GM15510 (cell line): ENCODE data around the gene LCAT.

Experiments
- POLR2A ChIP-seq: IDR thresholded peaks from 3 replicates; pipeline ENCODE4 v1.6.1; 2011; ENCODE audit warnings: borderline replicate concordance; ENCODE audit not compliant: insufficient read length; ENCODE audit errors: extremely low read depth

The LCAT gene

GRCh38 chr16:67917140-67917851, 26.6 kb downstream of the LCAT start:
- TF ChIP-seq POLR2A, result no peak

GRCh38 chr16:67915831-67916723, 27.8 kb downstream of the LCAT start:
- TF ChIP-seq POLR2A, result no peak

- no peak for TF ChIP-seq POLR2A
Observed at GRCh38 chr16:67914758-67915495, 29.0 kb downstream of the LCAT start.

GRCh38 chr16:67910158-67910557, 33.8 kb downstream of the LCAT start:
- TF ChIP-seq POLR2A, result no peak

DNA sequence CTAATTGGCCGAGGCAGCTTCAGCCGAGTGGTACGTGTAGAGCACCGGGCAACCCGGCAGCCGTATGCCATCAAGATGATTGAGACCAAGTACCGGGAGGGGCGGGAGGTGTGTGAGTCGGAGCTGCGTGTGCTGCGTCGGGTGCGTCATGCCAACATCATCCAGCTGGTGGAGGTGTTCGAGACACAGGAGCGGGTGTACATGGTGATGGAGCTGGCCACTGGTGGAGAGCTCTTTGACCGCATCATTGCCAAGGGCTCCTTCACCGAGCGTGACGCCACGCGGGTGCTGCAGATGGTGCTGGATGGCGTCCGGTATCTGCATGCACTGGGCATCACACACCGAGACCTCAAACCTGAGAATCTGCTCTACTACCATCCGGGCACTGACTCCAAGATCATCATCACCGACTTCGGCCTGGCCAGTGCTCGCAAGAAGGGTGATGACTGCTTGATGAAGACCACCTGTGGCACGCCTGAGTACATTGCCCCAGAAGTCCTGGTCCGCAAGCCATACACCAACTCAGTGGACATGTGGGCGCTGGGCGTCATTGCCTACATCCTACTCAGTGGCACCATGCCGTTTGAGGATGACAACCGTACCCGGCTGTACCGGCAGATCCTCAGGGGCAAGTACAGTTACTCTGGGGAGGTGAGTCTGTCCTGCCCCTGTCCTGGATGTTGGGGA, 34.7 kb downstream of the LCAT start:
- TF ChIP-seq POLR2A, result no peak

DNA sequence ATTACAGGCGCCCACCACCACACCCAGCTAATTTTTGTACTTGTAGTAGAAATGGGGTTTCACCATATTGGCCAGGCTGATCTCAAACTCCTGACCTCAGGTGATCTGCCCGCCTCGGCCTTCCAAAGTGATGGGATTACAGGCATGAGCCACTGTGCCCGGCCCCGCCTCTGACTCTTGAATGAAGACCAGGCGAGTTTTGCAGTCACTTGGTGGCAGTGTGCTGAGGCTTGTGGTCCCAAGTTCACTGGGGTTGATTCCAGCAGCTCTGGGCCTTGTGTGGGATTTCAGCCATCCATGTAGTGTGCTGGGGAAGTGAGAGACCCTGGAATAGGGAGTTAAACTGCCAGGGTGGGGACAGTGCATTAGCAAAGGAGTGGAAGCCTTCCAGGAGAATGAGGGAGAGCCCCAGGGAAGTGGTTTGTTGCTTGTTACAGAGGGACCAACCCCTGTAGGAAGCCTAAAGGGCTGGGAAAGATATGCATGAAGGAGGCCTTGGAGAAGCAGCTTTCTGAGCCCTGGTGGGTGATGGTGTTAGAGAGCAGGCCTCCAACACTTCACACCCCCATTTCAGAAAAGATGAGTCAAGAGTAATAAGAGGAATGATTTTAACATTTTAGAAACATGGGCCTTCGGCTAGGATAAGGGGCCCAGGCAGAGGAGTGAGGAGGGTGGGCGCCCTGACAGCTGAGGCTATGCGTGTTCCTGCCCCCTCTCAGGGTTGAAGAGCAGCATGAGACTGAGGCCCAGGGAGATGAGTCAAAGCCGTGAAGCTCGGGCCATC, 36.3 kb downstream of the LCAT start:
- TF ChIP-seq POLR2A, result no peak

GRCh38 chr16:67902831-67903230, 41.1 kb downstream of the LCAT start:
- TF ChIP-seq POLR2A, result no peak

DNA sequence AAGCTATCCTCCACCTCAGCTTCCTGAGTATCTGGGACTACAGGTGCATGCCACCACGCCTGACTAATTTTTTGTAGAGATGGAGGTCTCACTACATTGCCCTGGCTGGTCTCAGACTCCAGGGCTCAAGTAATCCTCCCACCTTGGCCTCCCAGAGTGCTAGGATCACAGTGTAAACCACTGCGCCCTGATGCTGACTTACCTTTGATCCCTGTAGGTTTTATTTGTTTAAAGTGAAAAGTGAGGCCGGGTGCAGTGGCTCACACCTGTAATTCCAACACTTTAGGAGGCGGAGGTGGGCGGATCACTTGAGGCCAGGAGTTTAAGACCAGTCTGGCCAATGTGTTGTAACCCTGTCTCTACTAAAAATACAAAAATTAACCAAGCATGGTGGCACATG, 42.2 kb downstream of the LCAT start:
- no peak for TF ChIP-seq POLR2A

DNA sequence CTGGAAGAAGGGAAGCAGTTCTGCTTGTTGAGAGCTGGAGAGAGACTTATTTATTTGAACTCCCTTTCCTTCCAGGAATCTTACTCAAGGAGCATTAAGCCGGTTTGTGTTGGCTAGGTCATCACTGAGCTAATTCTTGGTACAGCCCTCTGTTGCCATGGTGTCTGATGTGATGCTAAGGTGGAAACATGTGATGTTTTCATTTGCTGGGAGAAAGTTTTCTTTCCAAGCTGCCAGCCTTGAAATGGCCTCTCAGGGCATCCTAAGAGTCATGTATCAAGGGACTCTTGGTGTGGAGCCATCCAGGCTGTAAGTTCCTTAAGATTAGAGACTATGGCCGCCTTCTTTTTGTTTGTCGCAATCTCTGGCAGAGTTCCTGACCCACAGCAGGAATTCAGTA, 46.7 kb downstream of the LCAT start:
- no peak for TF ChIP-seq POLR2A

GRCh38 chr16:67893743-67894399, 50.0 kb downstream of the LCAT start:
- TF ChIP-seq POLR2A, result no peak

GRCh38 chr16:67892899-67893742, 50.8 kb downstream of the LCAT start, which contains the start of gene PSKH1:
Gene PSKH1, plus strand, starts transcription at chr16:67893254. Its CDS starts 15,496 bp downstream, at chr16:67908750.
- TF ChIP-seq POLR2A, result peak; percentile 69

DNA sequence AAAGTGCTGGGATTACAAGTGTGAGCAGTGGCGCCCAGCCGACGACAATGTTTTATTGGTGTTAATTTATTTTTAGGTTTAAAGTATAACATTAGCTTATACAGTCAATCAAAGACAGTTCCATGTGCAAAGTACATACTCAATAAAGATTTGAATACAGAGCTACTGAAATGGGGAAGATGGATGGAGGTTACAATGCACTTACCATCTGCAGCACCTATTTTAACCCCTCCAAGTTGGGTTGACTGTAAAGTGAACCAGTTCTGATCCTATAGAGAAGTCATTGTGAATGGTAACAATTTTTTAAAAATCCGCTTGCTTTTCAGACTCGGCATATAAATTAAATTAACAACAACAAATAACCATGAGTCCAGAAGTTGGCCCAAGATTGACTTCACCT, 51.5 kb downstream of the LCAT start:
- no peak for TF ChIP-seq POLR2A
